Measurements from ENCODE around the gene PTPRK. TPM values are rescaled to one million over a fixed set of nuclear protein-coding genes. Genes with fewer than 3 reads are reported as not detected.

Gene PTPRK
- total and polyA plus RNA-seq, 2 of the 8 experiments (the other 6 are each of a cell fraction or from before 2014, with no cell fraction given): 11.4 to 47.3 TPM

GRCh38 chr6:128518434-128519131 lies 1.8 kb downstream of the PTPRK start:
- no peak for DNase-seq (ENCODE audit: low read depth in 1 of 2, low spot score in 2 of 2)
- peaks cover 0 to 7% (median 3%) of the 10 kb centered on the region in 4 experiments; a peak in 3 of 7 replicates for H3K4me1 ChIP-seq (replicated peaks in 1 of 4; ENCODE audit: control insufficient read depth in 3 of 4, insufficient read depth in 4 of 4, low read length in 3 of 4)

More at GRCh38 chr6:128518434-128519131, 1.8 kb downstream of the PTPRK start:
- POLR2A ChIA-PET (ENCODE audit: partially characterized antibody): interaction anchor here (0.6 to 1.2 kb wide), 3 partner anchors 105 to 581 kb away, joined by 3 read pairs; no protein-coding TSS in a partner anchor
- Histone ChIP-seq H3K4ac (replicated peaks; ENCODE audit: insufficient read length, low read depth, low read length) (no peak overlapping the region), H2BK120ac (replicated peaks; ENCODE audit: low read depth, low read length) (no peak overlapping the region), H3K4me2 (ENCODE audit: insufficient read depth in 1 of 2, low read depth in 2 of 2, low read length in 2 of 2) (peak overlapping the region; percentile 95 to 99), H3K79me1 (ENCODE audit: low read depth, low read length) (peaks cover 4% of the 10 kb centered on the region; the same call in 1 of the 2 replicates), H3K36me3 (ENCODE audit: control insufficient read depth in 2 of 4, insufficient read depth in 4 of 4, low read length in 3 of 4) (no peaks in the 10 kb centered on the region), H3K18ac (ENCODE audit: extremely low read depth, low read length) (no peak overlapping the region; the same call in 1 of the 2 replicates), H3K14ac (ENCODE audit: insufficient read length) (no peak overlapping the region), H2BK15ac (ENCODE audit: low read length) (no peak overlapping the region), H3K9ac (replicated peaks in 1 of 4; ENCODE audit: extremely low read depth in 1 of 4, low read depth in 3 of 4, low read length in 3 of 4) (peak overlapping the region in 3 of 4 experiments; percentile 88 to 92 (median 92); a peak in 5 of 7 replicates), H4K20me1 (replicated peaks in 1 of 2; ENCODE audit: control insufficient read depth in 1 of 2, insufficient read depth in 2 of 2, low read length in 2 of 2) (peaks cover 9 to 10% of the 10 kb centered on the region in 2 experiments), H2AK5ac (ENCODE audit: low read depth, low read length) (no peak overlapping the region), H3K56ac (replicated peaks; ENCODE audit: insufficient read length, low read depth, low read length) (no peak overlapping the region), H3K23me2 (ENCODE audit: low read depth, low read length) (peaks cover 9% of the 10 kb centered on the region), H2BK20ac (ENCODE audit: low read length) (no peak overlapping the region), H3K9me3 (ENCODE audit: insufficient read depth in 2 of 2, low read depth in 1 of 2, low read length in 1 of 2) (no peaks in the 10 kb centered on the region), H3K23ac (ENCODE audit: insufficient read length) (no peak overlapping the region), H2BK12ac (ENCODE audit: low read depth, low read length) (no peak overlapping the region), H4K8ac (ENCODE audit: extremely low read depth, insufficient read depth, low read length) (peak overlapping the region; percentile 54; the same call in 1 of the 2 replicates), H3K27ac (ENCODE audit: low read depth, low read length) (no peak overlapping the region), H3K27me3 (replicated peaks in 1 of 4; ENCODE audit: control insufficient read depth in 3 of 4, extremely low read depth in 1 of 4, insufficient read depth in 3 of 4, low read length in 3 of 4) (no peaks in the 10 kb centered on the region; a peak in 1 of 7 replicates), H3K79me2 (ENCODE audit: control insufficient read depth in 1 of 2, insufficient read depth in 2 of 2, low read length in 2 of 2) (peaks cover 5 to 54% of the 10 kb centered on the region in 2 experiments; a peak in 3 of 4 replicates), H3K4me3 (ENCODE audit: extremely low read depth in 1 of 4, insufficient read depth in 2 of 4, low read depth in 3 of 4, low read length in 4 of 4) (peak overlapping the region; percentile 88 to 96 (median 92)), H2BK5ac (ENCODE audit: low read depth, low read length) (no peak overlapping the region), H2AFZ (ENCODE audit: low read length) (no peak overlapping the region), H4K91ac (replicated peaks; ENCODE audit: insufficient read length, low read length) (no peak overlapping the region), H4K5ac (ENCODE audit: insufficient read length, low read depth, low read length) (no peak overlapping the region)
- FAIRE-seq: no peak
- no peak for TF ChIP-seq EZH2 (IDR thresholded peaks at IDR 0.05; ENCODE audit: low read depth, low read length, severe bottlenecking)
- TF ChIP-seq GABPA (IDR thresholded peaks at IDR 0.05; ENCODE audit: borderline replicate concordance, insufficient read depth, low read length): no peak
- no peak for TF ChIP-seq CREB1 (IDR thresholded peaks at IDR 0.05)
- peak; percentile 45; the same call in 1 of the 2 replicates for TF ChIP-seq MAX (IDR thresholded peaks at IDR 0.05)
- 0 out of 2 replicates have a peak, but pooled peaks have one; percentile 54 for TF ChIP-seq POLR2AphosphoS5 (IDR thresholded peaks at IDR 0.05; ENCODE audit: low read depth, low read length)
- no peak for TF ChIP-seq TEAD4 (IDR thresholded peaks at IDR 0.05; ENCODE audit: low read depth, low read length)
- no peak for TF ChIP-seq RBBP5 (IDR thresholded peaks at IDR 0.05; ENCODE audit: borderline replicate concordance, low read depth, low read length)
- TF ChIP-seq SIRT6 (IDR thresholded peaks at IDR 0.05; ENCODE audit: low read length): no peak
- no peak for TF ChIP-seq NRF1 (IDR thresholded peaks at IDR 0.05; ENCODE audit: low read depth, low read length)
- peak in 1 of 2 experiments; percentile 14; a peak in 1 of 3 replicates for TF ChIP-seq POLR2A (IDR thresholded peaks at IDR 0.05; ENCODE audit: control extremely low read depth in 1 of 2, low read depth in 2 of 2, low read length in 2 of 2)
- TF ChIP-seq JUND (IDR thresholded peaks at IDR 0.05; ENCODE audit: low read length): no peak
- 27% methylated on average over 21 of the region's 21 CpGs; no CpG with 5 or more reads in 1 of the 2 experiments for WGBS, 2 experiments (ENCODE audit: extremely low coverage in 1 of 2, insufficient coverage in 1 of 2, insufficient read length in 1 of 2, insufficient replicate concordance in 2 of 2, low coverage in 1 of 2, low lambda C conversion rate in 2 of 2, missing lambda C conversion rate in 1 of 2)
- CTCF ChIA-PET (ENCODE audit: partially characterized antibody): interaction anchor here (0.9 to 1.5 kb wide), 7 partner anchors 15 to 663 kb away, joined by 3 to 4 read pairs (median 3); no protein-coding TSS in a partner anchor
